ENCODE measurements around the gene PPFIBP2.

GRCh38 chr11:7538466-7539454 is 25.0 kb downstream of the PPFIBP2 start:
- TF ChIP-seq CTCF (IDR thresholded peaks at IDR 0.05) (no peak), EP300 (IDR thresholded peaks at IDR 0.05) (no peak), POLR2A (IDR thresholded peaks at IDR 0.05; ENCODE audit: low read depth) (no peak)

Data from esophagus muscularis mucosa (tissue), 4 donors.